RWPE2 (cell line): ENCODE measurements around the gene COL26A1.

Source experiments
- ATAC-seq: fragments of 200-7000 bp; cut with Tn5 transposase; 3 replicates; pipeline ENCODE4 v1.9.1; 2021; ENCODE audit warnings: low read depth
- DNase-seq: peaks from one replicate; pipeline ENCODE4 v3.0.0-alpha.2; 2020; ENCODE audit warnings: low spot score
- H3K27ac ChIP-seq: fragments of 450-650 bp; 2 replicates; pipeline ENCODE4 v1.5.1; 2017; ENCODE audit warnings: mild to moderate bottlenecking; ENCODE audit not compliant: poor library complexity, severe bottlenecking
- H3K27me3 ChIP-seq: fragments of 250-450 bp; sonication (Bioruptor Pico); 2 replicates; pipeline ENCODE4 v1.5.1; 2021; ENCODE audit warnings: mild to moderate bottlenecking, moderate library complexity; ENCODE audit not compliant: insufficient read depth, poor library complexity, severe bottlenecking
- H3K36me3 ChIP-seq: fragments of 250-450 bp; sonication (Bioruptor Pico); 2 replicates; pipeline ENCODE4 v1.5.1; 2020; ENCODE audit warnings: low read depth, mild to moderate bottlenecking, moderate library complexity
- H3K4me1 ChIP-seq: fragments of 250-450 bp; sonication (Bioruptor Pico); 2 replicates; pipeline ENCODE4 v1.5.1; 2021; ENCODE audit warnings: mild to moderate bottlenecking, moderate library complexity; ENCODE audit not compliant: insufficient read depth, poor library complexity, severe bottlenecking
- H3K4me3 ChIP-seq: fragments of 250-450 bp; sonication (Bioruptor Pico); 2 replicates; pipeline ENCODE4 v1.5.1; 2021; ENCODE audit warnings: mild to moderate bottlenecking, moderate library complexity; ENCODE audit not compliant: severe bottlenecking
- H3K9me3 ChIP-seq: fragments of 250-450 bp; sonication (Bioruptor Pico); 2 replicates; pipeline ENCODE4 v1.5.1; 2021; ENCODE audit warnings: mild to moderate bottlenecking, moderate library complexity; ENCODE audit not compliant: severe bottlenecking
- TF ChIP-seq, protein P1 (sequence below): fragments of 450-650 bp; IDR thresholded peaks from one replicate; pipeline ENCODE4 v1.5.1; 2017; ENCODE audit warnings: mild to moderate bottlenecking, moderate library complexity; ENCODE audit not compliant: poor library complexity, severe bottlenecking

The COL26A1 gene

DNA sequence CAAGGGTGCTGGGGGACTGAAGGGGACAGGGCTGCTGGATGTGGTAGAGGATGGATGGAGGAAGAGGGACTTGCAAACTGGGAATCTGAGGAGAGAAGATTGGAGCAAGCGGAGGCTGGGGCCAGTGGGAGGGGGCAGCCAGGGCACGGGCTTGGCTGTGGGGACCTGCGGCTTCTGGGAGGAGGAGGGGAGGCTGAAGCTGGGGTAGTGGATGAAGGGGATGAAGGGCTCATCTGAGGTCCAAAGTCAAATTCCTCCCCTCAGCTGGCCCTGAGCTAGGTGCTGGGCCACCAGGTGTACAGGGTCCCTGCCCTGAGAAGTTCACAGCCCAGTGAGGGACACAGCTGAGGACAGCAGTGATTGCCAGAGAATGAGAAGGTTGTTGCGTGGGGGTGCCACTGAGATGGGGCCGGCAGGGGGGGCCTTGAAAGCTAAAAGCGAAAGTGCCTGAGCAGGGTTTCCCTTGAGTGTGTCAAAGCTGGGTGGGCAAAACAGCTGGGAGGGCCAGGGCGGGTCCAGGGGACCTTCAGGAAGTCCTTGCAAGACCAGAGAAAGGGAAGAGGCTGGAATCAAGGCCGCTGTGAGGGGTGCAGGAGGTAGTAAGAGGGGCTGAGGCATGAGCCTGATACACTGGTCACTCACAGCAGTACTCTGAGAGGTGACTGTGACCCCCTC is 191.2 kb downstream of the COL26A1 start:
- no peaks in the 10 kb centered on the region for H3K36me3 ChIP-seq
- TF ChIP-seq, protein P1, sequence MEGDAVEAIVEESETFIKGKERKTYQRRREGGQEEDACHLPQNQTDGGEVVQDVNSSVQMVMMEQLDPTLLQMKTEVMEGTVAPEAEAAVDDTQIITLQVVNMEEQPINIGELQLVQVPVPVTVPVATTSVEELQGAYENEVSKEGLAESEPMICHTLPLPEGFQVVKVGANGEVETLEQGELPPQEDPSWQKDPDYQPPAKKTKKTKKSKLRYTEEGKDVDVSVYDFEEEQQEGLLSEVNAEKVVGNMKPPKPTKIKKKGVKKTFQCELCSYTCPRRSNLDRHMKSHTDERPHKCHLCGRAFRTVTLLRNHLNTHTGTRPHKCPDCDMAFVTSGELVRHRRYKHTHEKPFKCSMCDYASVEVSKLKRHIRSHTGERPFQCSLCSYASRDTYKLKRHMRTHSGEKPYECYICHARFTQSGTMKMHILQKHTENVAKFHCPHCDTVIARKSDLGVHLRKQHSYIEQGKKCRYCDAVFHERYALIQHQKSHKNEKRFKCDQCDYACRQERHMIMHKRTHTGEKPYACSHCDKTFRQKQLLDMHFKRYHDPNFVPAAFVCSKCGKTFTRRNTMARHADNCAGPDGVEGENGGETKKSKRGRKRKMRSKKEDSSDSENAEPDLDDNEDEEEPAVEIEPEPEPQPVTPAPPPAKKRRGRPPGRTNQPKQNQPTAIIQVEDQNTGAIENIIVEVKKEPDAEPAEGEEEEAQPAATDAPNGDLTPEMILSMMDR = no peak
- H3K4me3 ChIP-seq = no peak overlapping the region
- H3K4me1 ChIP-seq = no peaks in the 10 kb centered on the region
- no peaks in the 10 kb centered on the region for H3K27me3 ChIP-seq
- H3K9me3 ChIP-seq = no peaks in the 10 kb centered on the region
- no peak overlapping the region for H3K27ac ChIP-seq
- ATAC-seq (no peak), DNase-seq (peak; percentile 29)

DNA sequence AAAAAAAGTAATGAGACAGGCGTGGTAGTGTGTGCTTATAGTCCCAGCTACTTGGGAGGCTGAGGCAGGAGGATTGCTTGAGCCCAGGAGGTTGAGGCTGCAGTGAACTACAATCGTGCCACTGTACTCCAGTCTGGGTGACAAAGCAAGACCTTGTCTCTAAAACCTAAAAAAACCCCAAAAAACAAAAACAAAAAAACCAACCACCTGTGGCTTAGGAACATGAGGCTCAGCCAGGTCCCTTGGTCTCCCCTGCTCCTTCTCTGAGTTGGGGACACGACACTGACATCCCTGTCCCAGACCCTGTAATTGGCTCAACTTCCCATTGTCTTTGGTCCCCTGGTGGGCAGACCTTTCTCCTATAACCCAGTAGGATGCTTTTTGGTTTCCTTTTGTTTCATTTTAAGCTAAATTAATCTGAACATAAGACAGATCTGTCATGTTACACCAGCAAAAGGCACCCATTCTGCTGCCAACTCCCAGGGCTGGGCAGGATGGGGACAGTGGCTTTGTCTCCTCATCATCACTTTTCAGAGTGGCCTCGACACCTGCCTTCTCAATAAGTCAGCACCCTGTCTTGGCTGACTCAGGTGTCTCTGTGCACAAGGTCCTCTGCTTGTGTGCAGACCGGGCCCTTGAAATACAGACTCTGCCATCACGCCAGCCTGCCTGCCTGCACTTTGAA is 192.1 kb downstream of the COL26A1 start:
- no peak for ATAC-seq

DNA sequence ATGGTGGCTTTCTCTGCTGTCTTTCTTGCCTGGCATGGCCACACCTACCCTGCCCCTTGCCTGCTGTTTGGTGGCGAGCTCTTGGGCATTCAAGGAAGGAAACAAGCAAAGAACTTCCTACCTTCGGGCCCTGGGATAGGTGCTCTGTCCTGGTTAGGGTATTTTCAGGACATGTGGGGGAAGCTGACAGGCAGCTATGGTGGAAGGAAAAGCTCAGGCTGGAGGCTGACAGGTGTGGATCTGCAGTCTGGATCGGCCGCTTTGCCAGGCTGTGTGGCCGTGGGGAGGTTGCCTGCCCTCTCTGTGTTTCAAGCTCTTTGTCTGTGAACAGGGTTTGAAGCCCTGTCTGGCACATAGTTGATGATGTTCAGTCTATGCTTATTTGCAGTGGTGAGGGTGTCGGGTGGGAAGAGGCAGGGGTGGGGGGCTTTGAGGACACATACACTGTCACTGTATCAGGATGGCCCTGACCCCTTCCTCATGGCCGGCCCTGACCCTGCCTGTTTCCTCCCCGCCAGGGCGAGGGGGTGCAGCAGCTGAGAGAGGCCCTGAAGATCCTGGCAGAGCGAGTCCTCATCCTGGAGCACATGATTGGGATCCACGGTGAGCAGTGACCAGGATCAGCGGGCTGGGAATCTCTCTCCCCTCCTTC is 192.7 kb downstream of the COL26A1 start:
- no peaks in the 10 kb centered on the region for H3K36me3 ChIP-seq

More for the DNA sequence above, 192.1 kb downstream of the COL26A1 start:
- H3K4me3 ChIP-seq = no peak overlapping the region
- DNase-seq = peak; percentile 29
- no peaks in the 10 kb centered on the region for H3K9me3 ChIP-seq
- no peaks in the 10 kb centered on the region for H3K36me3 ChIP-seq
- no peaks in the 10 kb centered on the region for H3K4me1 ChIP-seq
- no peak overlapping the region for H3K27ac ChIP-seq
- no peaks in the 10 kb centered on the region for H3K27me3 ChIP-seq
- TF ChIP-seq, protein P1 = no peak

DNA sequence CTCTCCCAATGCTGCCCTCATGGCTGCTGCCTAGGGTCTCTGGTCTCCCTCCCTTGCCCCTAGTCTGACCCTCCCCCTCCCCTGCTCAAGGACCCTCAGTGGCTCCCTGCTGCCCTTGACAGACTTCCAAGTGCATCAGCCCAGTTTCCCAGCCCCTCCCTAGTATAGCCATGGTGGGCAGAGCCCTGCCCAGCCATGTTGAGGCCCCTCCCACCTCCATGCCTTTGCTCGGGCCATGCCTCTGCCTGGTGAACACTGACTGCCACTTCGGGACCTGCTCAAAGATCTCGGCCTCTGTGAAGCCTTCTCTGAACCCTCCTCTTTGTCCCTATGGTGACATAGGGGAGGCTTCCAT is 193.2 kb downstream of the COL26A1 start:
- TF ChIP-seq, protein P1 = no peak
- Histone ChIP-seq H3K9me3 (no peaks in the 10 kb centered on the region), H3K4me1 (no peaks in the 10 kb centered on the region), H3K27me3 (no peaks in the 10 kb centered on the region), H3K36me3 (no peaks in the 10 kb centered on the region), H3K27ac (no peak overlapping the region), H3K4me3 (no peak overlapping the region)
- peak; percentile 24 for DNase-seq
- no peak for ATAC-seq

More for the DNA sequence above, 192.7 kb downstream of the COL26A1 start:
- Histone ChIP-seq H3K27ac (no peak overlapping the region), H3K27me3 (no peaks in the 10 kb centered on the region), H3K4me3 (no peak overlapping the region), H3K9me3 (no peaks in the 10 kb centered on the region), H3K4me1 (no peaks in the 10 kb centered on the region)
- TF ChIP-seq, protein P1 = no peak
- peak; percentile 16 for DNase-seq
- no peak for ATAC-seq
